ENCODE results near the gene PLEKHA8. TPM values are rescaled to one million over a fixed set of nuclear protein-coding genes. Genes with fewer than 3 reads are reported as not detected.

The PLEKHA8 gene
- total RNA-seq, 1 donor from 2014 or later, result 17.1 TPM

DNA sequence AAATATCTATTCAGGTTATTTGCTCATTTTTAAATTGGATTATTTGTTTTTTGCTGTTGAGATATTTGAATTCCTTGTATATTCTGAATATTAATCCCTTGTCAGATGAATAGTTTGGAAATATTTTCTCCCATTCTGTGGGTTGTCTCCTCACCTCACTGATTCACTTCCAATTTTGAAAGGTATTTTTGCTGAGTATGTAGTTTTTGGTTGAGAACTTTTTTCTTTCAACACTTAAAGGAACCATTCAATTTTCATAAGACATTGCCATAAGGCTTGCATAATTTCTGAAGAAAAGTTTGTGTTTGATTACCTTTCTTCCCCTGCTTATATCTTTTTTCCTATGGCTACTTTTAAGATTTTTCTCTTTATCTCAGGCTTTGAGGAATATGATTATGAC is 29.7 kb upstream of the PLEKHA8 start:
- TF ChIP-seq, protein P1, sequence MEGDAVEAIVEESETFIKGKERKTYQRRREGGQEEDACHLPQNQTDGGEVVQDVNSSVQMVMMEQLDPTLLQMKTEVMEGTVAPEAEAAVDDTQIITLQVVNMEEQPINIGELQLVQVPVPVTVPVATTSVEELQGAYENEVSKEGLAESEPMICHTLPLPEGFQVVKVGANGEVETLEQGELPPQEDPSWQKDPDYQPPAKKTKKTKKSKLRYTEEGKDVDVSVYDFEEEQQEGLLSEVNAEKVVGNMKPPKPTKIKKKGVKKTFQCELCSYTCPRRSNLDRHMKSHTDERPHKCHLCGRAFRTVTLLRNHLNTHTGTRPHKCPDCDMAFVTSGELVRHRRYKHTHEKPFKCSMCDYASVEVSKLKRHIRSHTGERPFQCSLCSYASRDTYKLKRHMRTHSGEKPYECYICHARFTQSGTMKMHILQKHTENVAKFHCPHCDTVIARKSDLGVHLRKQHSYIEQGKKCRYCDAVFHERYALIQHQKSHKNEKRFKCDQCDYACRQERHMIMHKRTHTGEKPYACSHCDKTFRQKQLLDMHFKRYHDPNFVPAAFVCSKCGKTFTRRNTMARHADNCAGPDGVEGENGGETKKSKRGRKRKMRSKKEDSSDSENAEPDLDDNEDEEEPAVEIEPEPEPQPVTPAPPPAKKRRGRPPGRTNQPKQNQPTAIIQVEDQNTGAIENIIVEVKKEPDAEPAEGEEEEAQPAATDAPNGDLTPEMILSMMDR (IDR thresholded peaks at IDR 0.05; ENCODE audit: insufficient read depth, low read length, severe bottlenecking), result no peak
- Histone ChIP-seq H3K27me3 (ENCODE audit: control insufficient read depth, insufficient read depth, low read length) (no peaks in the 10 kb centered on the region), H3K36me3 (ENCODE audit: control insufficient read depth, insufficient read depth, low read length) (no peaks in the 10 kb centered on the region), H3K4me3 (ENCODE audit: low read depth, low read length) (no peak overlapping the region)
- DNase-seq (ENCODE audit: low read depth), result no peak
- no peak for FAIRE-seq

DNA sequence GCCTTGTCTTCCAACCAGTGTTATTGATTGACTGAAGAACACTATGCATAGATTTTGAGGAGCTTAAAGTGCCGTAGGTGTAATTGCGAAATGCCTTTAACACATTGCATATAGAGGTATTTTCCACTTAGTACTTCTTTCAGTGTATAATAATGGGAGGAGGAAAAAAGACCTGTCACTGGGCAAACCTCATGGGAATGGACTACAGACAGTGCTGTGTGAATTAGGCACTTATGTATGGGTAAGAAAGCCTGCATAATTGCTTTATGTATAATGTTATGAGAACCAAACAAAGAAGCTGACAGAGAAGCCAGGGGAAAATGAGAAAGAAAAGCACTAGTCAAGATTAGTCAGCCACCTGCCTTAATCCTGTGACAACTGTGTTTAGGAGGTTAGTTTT is 26.2 kb upstream of the PLEKHA8 start:
- Histone ChIP-seq H3K27me3 (ENCODE audit: control insufficient read depth, insufficient read depth, low read length) (no peaks in the 10 kb centered on the region), H3K4me3 (ENCODE audit: low read depth, low read length) (no peak overlapping the region), H3K36me3 (ENCODE audit: control insufficient read depth, insufficient read depth, low read length) (no peaks in the 10 kb centered on the region)
- TF ChIP-seq, protein P1 (IDR thresholded peaks at IDR 0.05; ENCODE audit: insufficient read depth, low read length, severe bottlenecking), result no peak
- DNase-seq (ENCODE audit: low read depth) (no peak), FAIRE-seq (no peak)

DNA sequence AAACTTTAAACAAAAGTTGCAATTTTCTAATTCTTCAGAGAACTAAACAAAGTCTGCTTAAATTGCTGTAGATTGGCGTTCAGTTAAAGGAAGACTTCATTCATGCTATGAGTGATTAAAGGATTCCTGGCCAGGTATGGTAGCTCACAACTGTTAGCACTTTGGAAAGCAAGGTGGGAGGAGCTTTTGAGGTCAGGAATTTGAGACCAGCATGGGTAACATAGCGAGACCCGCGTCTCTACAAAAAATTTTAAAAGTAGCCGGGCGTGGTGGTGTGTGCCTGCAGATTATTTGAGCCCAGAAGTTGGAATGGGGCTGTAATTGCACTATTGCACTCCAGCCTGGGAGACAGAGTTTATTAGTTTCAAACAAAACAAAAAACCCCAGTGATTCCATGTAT is 25.1 kb upstream of the PLEKHA8 start:
- Histone ChIP-seq H3K4me3 (ENCODE audit: low read depth, low read length) (no peak overlapping the region), H3K36me3 (ENCODE audit: control insufficient read depth, insufficient read depth, low read length) (no peaks in the 10 kb centered on the region), H3K27me3 (ENCODE audit: control insufficient read depth, insufficient read depth, low read length) (no peaks in the 10 kb centered on the region)
- FAIRE-seq (no peak), DNase-seq (ENCODE audit: low read depth) (no peak)
- TF ChIP-seq, protein P1 (IDR thresholded peaks at IDR 0.05; ENCODE audit: insufficient read depth, low read length, severe bottlenecking), result no peak

DNA sequence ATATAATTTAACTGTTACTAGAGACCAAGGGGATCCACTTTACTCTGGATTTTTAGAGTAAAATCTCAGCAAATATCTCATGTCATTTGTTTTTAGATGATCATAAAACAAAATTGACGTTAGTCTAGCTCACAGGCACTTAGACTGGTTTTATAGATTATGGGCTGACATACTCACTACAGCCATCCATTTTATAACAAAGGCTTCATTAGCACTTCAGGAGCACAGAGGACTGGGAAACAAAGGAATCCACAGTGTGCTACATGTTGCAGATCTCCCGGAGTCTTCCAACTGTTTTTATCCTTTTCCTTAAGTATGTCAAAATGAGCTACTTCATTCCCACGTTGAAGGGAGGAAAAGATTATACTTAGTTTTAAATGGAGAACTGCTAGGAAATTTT is 22.7 kb upstream of the PLEKHA8 start:
- FAIRE-seq (no peak), DNase-seq (ENCODE audit: low read depth) (no peak)
- H3K27me3 ChIP-seq (ENCODE audit: control insufficient read depth, insufficient read depth, low read length), result no peaks in the 10 kb centered on the region
- no peak overlapping the region for H3K4me3 ChIP-seq (ENCODE audit: low read depth, low read length)
- H3K36me3 ChIP-seq (ENCODE audit: control insufficient read depth, insufficient read depth, low read length), result no peaks in the 10 kb centered on the region
- TF ChIP-seq, protein P1 (IDR thresholded peaks at IDR 0.05; ENCODE audit: insufficient read depth, low read length, severe bottlenecking), result no peak

DNA sequence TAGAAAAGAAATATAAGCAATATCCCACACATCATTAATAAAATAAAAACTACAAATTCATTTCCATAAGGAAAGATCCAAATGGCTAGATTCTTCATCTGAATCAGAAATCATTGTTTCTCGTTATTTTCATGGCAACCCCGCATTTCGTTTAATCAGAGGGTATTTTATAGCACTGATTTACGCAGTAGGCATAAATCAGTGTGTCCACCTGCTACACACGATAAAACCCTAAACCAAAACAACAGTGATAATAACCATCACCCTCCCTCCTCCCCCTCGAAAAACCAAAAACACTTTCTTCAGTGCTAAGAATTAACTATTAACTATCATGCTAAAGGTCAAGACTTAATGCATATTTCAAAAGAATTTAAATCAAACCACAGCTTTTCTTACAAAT is 18.2 kb upstream of the PLEKHA8 start:
- Histone ChIP-seq H3K4me3 (ENCODE audit: low read depth, low read length) (no peak overlapping the region), H3K27me3 (ENCODE audit: control insufficient read depth, insufficient read depth, low read length) (no peaks in the 10 kb centered on the region), H3K36me3 (ENCODE audit: control insufficient read depth, insufficient read depth, low read length) (no peaks in the 10 kb centered on the region)
- FAIRE-seq (no peak), DNase-seq (ENCODE audit: low read depth) (no peak)
- TF ChIP-seq, protein P1 (IDR thresholded peaks at IDR 0.05; ENCODE audit: insufficient read depth, low read length, severe bottlenecking), result no peak

DNA sequence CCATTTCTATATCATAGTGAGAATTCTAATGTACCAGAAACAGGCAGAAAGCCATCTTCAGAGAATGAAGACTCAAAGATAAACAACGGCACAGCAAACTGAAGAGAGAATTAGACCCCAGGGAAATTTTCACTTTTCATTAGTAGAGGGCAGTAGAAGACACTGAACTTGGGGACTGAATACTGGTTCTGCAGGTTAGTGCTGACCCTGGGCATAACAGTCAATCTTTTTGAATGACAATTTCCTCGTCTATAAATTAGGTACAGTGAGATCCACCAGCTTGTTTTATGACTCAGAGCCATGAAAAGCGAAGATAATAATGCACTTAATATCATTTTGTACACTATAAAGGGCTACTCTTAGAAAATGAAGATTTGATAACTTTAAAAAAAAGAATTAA is 15.5 kb upstream of the PLEKHA8 start:
- TF ChIP-seq, protein P1 (IDR thresholded peaks at IDR 0.05; ENCODE audit: insufficient read depth, low read length, severe bottlenecking), result no peak
- no peaks in the 10 kb centered on the region for H3K27me3 ChIP-seq (ENCODE audit: control insufficient read depth, insufficient read depth, low read length)
- FAIRE-seq (no peak), DNase-seq (ENCODE audit: low read depth) (no peak)
- no peak overlapping the region for H3K4me3 ChIP-seq (ENCODE audit: low read depth, low read length)
- H3K36me3 ChIP-seq (ENCODE audit: control insufficient read depth, insufficient read depth, low read length), result no peaks in the 10 kb centered on the region

Data from bronchial epithelial cell (primary cell).